Measurements from ENCODE around the gene PXT1.
"Not testable (repeated sequence)": the region's sequence is repeated elsewhere in the genome, so short reads cannot be mapped to it uniquely, and the experiment has no call there.

The PXT1 gene, protein sequence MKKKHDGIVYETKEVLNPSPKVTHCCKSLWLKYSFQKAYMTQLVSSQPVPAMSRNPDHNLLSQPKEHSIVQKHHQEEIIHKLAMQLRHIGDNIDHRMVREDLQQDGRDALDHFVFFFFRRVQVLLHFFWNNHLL

DNA sequence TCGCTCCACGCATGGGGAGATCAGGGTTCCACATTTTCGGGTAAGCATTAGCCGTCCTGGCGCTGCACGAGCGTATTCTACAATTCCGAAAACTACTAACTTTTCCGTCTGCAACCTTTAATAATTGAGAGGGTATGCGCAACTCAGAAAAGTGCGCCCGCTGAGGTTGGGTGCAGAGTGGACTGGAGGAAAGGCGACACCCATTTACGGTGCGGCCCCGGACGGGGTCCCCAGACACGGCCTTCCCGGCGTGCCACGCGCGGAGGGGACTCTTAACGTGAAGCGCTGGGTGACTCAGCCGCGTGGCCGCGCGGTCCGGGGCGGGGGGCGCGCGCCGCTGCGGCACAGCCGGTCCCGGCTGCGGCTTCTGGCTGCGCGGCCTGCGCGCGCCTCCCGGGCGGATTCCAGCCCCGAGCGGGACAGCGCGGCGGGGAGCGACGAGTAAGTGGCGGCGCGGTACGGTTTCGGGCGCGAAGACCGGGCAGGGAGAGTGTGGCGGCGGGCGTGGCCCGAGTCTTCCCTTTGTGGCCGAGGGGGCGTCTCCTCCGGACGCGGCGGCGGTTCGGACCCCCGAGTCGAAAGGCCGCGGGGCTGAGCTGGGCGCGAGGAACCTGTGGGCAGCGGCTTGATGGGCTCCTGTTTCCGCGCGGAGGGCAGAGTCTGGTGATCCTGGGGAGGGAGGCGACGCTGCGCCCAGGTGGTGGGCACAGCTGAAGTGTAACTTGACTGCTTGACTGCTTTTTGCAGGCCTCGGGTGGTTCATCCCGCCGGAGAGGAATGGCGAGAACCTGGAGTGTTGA is at the start of gene PXT1, which contains the start of gene KCTD20:
TSS of gene PXT1 (minus strand) at position 184 of the 800 bp plus-strand sequence. CDS start 16,772 bp downstream, outside the sequence.
TSS of gene KCTD20 (plus strand) at position 330 of the 800 bp plus-strand sequence. CDS start 27,098 bp downstream, outside the sequence.
- DNase-seq: peak; percentile 54

DNA sequence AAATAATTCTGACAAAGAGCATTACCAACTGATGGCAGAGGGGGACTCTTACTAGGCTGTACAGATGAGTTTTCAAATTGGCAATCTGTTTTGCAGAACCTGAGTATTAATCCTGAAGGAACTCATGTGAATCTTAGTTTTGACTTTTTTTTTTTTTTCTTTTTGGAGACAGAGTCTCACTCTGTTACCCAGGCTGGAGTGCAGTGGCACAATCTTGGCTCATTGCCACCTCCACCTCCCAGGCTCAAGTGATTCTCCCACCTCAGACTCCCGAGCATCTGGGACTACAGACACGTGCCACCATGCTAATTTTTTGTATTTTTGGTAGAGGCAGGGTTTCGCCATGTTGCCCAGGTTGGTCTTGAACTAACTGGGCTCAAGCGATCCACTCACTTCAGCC is 49.4 kb upstream of the PXT1 start:
- DNase-seq: no peak

DNA sequence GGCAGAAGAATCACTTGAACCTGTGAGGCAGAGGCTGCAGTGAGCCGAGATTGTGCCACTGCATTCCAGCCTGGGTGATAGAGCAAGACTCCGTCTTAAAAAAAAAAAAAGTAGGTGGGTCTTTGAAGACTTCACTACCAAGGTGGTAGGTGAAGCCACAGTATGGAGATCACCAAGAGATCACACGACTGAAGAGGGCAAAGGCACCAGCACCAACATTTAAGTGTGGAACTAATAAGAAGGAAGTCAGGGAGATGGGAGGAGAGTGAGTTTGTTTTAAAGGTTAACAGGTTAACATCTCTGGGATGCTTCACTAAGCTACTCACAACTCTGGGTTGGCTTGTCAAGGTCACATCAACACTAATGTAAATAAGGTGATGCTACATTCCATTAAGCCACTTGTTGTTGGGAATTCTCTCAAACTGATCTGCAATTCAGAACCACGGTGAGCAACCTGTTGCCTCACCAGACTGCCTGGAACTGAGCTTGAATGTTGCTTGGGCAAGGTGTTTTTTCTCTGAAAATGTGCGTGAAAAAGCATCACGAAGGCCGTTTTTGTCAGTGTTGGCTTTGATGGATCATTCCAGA is 48.8 kb upstream of the PXT1 start:
- no peak for DNase-seq

DNA sequence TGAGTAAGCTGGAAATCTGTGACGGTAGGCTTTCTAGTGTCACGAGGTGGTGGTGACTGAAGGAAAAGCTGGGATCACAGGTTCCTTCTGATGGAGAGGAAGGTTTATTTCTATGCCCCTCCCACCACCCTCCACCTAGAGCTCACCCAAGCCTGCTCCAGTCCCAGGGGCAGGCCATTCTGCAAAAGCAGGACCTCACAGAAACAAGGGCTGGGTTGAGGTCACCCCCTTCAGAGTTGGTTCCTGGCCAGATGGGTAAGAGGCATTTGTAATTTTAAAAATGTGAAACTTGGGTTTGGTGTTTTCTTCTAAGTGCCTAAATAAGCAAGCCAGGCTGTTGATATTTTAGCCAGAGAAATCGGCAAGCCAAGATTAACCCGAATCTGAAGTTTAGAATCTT is 46.8 kb upstream of the PXT1 start:
- DNase-seq: no peak

DNA sequence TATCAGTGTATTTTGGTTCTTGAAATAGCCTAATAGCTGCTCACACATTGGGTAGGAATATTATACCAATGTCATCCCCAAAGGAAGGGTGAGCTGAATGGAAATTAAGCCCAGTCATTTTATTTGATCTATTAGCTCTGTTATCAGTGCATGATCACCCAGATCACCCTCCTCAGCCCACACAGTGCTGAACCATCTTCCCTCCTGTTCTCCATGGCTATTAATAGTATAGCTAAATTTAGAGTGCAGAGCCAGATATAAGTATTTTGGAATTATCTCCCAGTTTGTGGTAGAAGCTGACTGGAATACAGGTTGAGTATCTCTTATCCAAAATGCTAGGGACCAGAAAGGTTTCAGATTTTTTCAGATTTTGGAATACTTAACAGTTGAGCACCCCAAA is 45.6 kb upstream of the PXT1 start:
- DNase-seq: no peak

DNA sequence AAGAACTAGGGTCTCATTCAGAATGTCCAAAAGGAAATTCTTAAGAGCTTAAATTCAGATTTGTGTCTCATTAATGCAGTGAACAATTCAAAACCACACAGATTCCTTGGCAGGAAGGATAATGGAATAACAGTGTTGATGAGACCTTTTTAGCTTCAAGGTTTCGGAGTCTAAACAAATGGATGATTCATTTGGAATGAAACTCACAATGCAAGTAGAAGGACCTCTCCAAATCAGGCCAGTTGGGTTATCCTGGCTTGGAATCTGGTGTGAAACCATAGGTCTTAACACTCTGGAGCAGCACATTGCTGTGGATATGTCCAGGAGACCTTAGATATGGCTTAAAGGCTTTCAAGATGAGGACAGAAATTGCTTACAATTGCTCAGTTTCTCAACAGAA is 45.0 kb upstream of the PXT1 start:
- DNase-seq: no peak

DNA sequence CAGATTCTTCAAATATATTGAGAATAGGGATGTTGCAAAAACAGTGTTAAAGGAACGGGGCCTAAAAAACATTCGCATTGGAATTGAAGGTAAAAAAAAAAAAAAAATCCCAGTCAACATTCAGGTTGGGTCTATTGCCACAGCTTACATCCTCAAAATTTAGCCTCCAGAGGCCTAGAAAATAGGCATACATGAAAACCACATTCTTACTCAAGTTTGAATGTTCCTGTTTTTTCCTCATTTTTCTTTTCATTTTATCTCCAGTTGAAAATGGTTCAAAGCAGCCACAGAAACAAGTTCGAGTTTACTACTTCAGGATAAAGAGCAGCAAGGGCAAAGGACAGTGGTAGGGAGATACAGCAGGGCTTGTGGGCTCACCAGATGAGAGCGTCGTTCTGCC is 42.1 kb upstream of the PXT1 start:
- no peak for DNase-seq

DNA sequence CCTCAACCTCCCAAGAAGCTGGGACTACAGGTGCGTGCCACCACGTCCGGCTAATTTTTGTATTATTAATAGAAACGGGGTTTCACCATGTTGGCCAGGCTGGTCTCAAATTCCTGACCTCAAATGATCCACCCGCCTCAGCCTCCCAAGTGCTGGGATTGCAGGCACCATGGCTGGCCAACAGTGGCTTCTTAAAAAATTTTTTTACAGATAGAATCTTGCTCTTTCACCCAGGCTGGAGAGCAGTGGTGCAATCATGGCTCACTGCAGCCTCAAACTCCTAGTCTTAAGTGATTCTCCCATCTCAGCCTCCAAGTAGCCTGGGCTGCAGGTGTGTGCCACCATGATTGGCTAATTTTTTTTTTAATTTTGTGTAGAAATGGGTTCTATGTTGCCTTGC is 40.7 kb upstream of the PXT1 start:
- DNase-seq: not testable (repeated sequence)

DNA sequence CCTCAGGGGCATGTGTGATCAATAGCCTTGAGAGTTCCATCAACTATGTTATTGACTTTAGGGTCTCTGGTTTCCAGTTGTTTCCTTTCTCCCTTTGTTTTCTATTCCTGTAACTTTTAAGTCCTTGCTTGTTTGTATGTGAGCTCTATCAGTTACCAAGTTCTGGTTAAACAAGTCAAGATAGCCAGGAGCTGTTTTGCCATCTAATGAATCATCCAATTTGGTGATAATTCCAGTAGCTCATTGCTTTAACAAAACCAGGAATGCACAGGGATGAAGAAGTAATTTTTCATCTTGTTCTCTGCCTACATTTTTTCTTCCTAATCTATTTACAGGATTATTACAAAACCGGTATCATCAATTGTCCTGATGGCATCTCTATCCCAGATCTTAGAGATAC is 36.6 kb upstream of the PXT1 start:
- no peak for DNase-seq

DNA sequence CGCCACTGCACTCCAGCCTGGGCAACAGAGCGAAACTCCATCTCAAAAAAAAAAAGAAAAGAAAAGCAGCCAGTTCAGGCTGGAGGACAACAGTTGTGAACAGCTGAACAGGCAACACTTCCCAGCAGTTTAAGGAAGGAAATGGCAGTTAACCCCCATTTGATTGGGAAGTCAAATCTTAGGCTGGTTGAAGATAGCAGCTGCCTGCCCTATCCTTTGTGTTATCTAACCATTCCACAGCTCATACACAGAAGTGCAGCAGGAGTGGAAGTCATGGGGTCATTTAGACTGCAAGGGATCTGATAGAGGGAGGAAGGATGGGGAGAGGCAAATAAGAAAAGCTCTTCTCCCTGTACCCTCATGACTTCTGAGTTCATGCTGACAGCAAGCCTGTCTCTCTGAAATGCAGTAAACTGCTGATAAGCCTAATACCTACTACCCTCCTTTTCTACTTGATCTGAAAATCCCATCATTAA is 35.4 kb upstream of the PXT1 start:
- DNase-seq: no peak

DNA sequence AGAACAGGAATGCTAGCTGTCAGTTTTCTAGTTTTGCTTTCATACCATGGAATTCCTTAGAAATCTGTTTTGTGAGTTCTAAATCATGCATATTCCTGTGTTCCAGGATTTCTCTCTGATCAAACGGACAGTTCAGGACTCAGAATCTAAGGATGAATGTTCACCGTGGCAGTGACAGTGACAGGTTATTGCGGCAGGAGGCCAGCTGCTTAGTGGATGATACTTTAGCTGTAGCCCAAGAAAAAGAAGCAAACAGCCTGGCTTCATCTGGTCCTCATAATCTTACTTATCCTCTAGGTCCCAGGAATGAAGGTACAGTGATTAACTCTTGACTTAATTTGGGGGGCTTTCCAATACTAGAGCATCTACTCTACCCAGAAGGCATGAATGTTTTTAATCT is 27.3 kb upstream of the PXT1 start:
- DNase-seq: no peak

DNA sequence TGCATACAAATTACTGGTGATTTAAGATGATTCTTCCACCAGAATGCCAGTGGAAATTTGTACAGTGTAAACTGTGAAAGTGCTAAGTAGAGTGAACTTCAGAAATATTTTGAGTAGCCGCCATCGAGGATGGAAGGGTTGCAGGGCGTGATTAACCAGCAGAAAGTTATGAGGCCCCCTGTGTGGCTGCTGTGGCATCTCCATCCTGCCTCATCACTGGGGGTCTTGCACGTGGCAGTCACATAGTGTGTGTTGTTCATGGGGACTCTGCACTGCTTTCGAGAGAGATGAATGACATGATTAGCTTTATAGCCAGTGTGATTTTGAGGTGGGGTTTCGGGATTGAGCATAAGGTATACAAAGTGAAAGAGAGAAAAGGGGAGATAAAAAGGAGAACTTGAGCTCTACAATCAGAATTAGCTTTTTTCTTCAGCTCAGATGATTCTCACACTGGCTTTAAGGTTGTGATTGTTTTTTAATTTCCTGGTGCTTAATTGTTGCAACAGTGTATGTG is 26.6 kb upstream of the PXT1 start:
- no peak for DNase-seq

DNA sequence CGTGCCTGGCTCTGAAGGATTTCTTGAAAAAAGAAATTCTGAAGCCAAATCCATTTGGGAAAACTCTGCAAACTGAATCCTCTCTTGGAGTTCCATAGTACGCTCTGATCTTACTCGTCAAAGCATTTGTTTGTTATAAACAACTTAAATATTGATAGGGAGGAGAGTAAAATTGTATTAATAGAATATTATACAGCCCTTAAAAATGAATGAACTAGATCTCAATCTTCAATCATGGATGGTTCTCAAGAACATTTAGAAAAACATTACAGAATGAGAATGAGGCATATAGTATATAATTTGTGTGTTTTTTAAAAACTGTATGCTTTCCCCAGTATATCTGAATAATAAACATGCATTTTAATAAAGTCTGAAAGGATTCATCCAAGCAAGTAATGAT is 25.0 kb upstream of the PXT1 start:
- DNase-seq: no peak

DNA sequence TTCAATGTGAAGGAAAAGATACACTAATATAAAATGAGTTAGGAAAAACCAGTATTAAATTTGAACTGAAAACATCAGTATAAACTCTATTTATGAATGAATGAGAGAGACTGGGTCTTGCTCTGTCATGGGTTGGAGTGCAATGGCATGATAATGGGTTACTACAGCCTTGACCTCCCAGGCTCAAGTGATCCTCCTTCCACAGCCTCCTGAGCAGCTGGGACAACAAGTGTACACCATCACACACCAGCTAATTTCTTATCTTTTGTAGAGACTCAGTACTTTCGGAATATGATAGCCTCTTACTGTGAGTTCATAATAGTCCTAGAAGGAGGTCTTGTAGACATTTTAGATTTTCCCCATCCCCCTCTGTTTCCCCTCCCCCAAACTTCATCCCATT is 21.6 kb upstream of the PXT1 start:
- no peak for DNase-seq

DNA sequence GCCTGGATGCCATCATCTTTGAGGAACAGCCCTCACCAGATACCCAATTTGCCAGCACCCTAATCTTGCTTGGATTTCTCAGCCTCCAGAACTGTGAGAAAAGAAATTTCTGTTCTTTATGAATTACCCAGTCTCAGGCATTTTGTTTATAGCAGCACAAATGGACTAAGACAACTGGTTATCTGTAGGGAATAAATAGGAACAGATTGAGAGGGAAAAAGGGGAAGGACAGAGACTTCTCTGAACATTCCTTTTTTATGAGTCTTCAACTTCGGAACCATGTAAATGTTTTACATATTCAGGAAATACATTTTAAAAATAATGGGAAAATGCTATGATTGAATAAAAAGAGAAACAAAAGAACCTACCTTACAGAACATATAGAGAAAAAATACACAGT is 21.0 kb upstream of the PXT1 start:
- no peak for DNase-seq

DNA sequence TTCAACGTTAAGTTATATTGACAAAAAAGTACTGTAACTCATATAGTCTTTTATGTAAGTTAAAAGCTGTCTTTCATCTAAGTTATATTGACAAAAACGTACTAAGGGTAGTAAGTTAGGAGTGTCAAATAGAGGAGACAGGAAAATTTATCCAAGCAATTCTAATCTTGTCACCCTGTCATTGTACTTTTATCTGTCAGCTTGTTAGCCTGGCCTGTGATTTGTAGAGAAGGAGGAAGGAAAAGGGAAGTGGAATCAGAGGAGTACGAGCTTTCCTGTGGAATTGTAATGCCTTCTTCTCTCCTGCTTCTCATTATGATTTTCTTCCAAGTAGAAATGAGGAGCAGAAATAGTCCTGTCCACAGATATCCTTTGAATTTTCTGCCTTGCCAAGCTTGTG is 19.0 kb upstream of the PXT1 start:
- DNase-seq: no peak

DNA sequence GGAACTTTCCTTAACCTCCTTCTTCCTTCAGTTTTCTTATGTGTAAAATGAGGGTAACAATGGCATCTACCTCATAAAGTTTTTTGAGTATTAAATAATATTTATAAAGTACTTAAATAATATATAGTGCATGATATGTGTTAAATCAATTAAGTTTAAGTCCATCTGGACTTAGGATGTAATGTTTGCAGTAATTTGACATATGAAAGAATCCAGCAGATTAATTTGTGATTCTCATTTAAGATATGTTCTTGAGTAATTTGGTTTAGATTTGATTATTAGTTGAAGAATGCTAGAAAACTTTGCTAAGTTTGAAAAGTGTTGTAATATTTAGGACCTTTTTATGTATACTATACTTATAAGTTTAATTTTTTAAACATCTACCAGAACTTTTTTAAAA is 18.3 kb upstream of the PXT1 start:
- DNase-seq: no peak

DNA sequence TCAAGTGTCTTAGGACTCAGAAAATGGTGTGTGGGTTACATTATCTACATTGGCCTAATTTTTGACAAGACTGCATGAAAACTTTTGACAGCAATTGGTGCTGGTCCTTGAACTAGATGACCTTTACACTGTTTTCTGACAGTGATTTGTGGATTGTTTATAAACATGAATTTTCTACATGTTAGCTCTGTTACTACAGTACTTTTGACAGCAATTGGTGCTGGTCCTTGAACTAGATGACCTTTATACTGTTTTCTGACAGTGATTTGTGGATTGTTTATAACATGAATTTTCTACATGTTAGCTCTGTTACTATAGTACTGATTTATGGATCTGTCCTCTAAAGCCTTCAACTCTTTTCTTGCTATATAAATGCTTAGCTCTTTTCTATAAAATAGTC is 16.8 kb upstream of the PXT1 start:
- DNase-seq: no peak

DNA sequence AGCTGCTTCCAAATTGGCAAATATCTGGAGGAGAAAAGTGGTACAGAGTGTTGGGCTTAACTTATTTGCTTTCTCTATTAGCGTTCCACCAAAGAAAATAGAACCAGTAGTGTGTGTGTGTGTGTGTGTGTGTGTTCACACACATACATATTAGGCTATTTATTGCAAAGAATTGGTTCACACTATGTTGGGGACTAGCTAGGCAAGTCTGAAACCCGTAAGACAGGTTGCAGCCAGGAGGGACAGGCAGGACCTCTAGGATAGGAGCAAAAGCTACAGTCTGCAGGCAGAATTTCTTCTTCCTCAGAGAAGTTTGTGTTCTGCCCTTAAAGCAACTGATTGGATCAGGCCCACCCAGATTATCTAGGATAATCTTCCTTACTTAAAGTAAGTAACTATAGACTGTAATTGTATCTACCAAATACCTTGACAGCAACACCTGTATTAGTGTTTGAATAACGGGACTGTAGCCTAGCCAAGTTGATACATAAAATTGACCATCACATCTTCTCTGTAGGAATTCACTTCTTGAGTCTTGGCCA is 12.9 kb upstream of the PXT1 start:
- DNase-seq: no peak

DNA sequence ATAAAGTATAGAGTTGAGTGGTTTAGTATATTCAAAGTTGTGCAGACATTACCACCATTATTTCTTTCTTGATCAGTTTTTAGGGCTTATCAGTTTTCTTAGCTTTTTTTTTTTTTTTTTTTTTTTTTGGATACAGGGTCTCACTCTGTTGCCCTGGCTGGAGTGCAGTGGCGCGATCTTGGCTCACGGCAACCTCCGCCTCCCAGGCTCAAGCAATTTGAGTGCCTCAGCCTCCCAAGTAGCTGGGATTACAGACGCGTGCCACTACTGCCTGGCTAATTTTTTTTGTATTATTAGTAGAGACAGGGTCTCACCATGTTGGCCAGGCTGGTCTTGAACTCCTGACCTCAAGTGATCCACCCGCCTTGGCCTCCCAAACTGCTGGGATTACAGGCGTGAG is 10.2 kb upstream of the PXT1 start:
- DNase-seq: not testable (repeated sequence)

DNA sequence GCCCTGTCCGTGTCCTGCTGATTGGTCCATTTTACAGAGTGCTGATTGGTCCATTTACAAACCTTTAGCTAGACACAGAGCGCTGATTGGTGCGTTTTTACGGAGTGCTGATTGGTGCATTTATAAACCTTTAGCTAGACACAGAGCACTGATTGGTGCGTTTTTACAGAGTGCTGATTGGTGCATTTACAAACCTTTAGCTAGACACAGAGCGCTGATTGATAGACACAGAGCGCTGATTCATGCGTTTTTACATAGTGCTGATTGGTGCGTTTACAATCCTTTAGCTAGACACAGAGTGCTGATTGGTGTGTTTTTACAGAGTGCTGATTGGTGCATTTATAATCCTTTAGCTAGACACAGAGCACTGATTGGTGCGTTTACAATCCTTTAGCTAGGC is 6.5 kb upstream of the PXT1 start:
- not testable (repeated sequence) for DNase-seq

DNA sequence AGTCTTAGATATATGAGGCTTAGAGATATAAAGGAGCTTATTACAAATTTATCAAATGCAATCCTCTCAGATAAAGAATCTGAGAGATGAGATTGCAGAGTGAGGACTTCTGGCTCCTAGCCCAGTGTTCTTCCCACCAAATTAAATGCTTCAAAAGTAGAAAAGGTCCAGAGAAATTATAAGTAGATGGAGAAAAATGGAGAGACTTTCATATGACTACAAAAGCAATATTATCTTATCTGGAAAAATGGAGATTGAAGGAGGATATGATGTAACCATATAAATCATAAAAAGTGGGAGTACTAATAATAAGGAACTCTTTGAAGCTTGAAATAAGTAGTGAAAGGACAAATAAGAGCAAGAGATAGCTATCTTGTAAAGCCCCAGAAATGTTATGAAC is 3.0 kb upstream of the PXT1 start:
- no peak for DNase-seq

DNA sequence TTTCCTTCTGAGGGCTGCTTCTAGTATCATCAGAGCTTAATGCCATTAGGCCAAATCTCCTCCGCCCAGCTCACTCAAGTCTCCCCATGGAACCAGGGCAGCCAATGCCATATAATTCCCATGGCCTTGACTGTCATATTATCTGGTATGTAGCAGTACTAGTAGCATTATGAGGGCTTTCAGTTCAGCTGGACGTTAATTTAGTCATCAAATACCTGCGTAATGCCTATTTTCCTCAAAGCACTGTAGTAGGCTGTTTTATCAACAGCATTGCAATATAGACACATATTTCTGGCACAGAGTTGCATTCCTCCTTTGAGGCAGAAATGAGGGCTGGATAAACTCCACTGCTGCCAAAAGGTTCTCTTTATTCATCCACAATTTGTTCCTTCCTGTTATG is 1.8 kb upstream of the PXT1 start:
- DNase-seq: no peak

Measured in NCI-H1694 treated with DMSO at 0.1 percent for 48 hours (cell line).